Measurements from ENCODE around the gene SLC19A1.
A peak's percentile ranks its signal among the peaks of the same experiment; 100 is the strongest.

Gene SLC19A1

GRCh38 chr21:45486443-45487160 lies 55.6 kb downstream of the SLC19A1 start:
- Mint-ChIP-seq H3K4me1 (peaks cover 7% of the 10 kb centered on the region), H3K27ac (no peak overlapping the region), H3K4me3 (no peak overlapping the region), H3K36me3 (peaks cover 6% of the 10 kb centered on the region), H3K9me3 (no peaks in the 10 kb centered on the region)
- ATAC-seq, result no peak
- no peak for DNase-seq (ENCODE audit: low spot score in 2 of 2)

- H3K36me3 Mint-ChIP-seq, result peaks cover 6% of the 10 kb centered on the region
- peaks cover 7% of the 10 kb centered on the region for H3K4me1 Mint-ChIP-seq
- ATAC-seq, result no peak
- no peak overlapping the region for H3K4me3 Mint-ChIP-seq
- no peak for DNase-seq (ENCODE audit: low spot score in 2 of 2)
- no peaks in the 10 kb centered on the region for H3K9me3 Mint-ChIP-seq
- no peak overlapping the region for H3K27ac Mint-ChIP-seq
Observed at GRCh38 chr21:45485686-45486442, 56.4 kb downstream of the SLC19A1 start.

GRCh38 chr21:45484318-45484717 lies 57.9 kb downstream of the SLC19A1 start:
- no peak for ATAC-seq
- H3K9me3 Mint-ChIP-seq, result no peaks in the 10 kb centered on the region
- H3K4me1 Mint-ChIP-seq, result peaks cover 11% of the 10 kb centered on the region
- H3K36me3 Mint-ChIP-seq, result peaks cover 6% of the 10 kb centered on the region
- no peak overlapping the region for H3K27ac Mint-ChIP-seq
- H3K4me3 Mint-ChIP-seq, result no peak overlapping the region
- DNase-seq (ENCODE audit: low spot score in 2 of 2), result no peak

GRCh38 chr21:45482899-45483821 lies 59.1 kb downstream of the SLC19A1 start:
- H3K4me3 Mint-ChIP-seq, result peak overlapping the region; percentile 54
- ATAC-seq (peak; percentile 22), DNase-seq (ENCODE audit: low spot score in 2 of 2) (peak in 1 of 2 donors; percentile 62)
- peaks cover 6% of the 10 kb centered on the region for H3K36me3 Mint-ChIP-seq
- peak overlapping the region; percentile 86 for H3K27ac Mint-ChIP-seq
- peaks cover 20% of the 10 kb centered on the region for H3K4me1 Mint-ChIP-seq
- no peaks in the 10 kb centered on the region for H3K9me3 Mint-ChIP-seq

GRCh38 chr21:45481977-45482898 lies 60.0 kb downstream of the SLC19A1 start:
- Mint-ChIP-seq H3K9me3 (no peaks in the 10 kb centered on the region), H3K4me1 (peaks cover 25% of the 10 kb centered on the region), H3K27ac (peak overlapping the region; percentile 86), H3K36me3 (peaks cover 6% of the 10 kb centered on the region), H3K4me3 (peak overlapping the region; percentile 54)
- ATAC-seq (no peak), DNase-seq (ENCODE audit: low spot score in 2 of 2) (no peak)

GRCh38 chr21:45481566-45481965 lies 60.7 kb downstream of the SLC19A1 start:
- no peak for DNase-seq (ENCODE audit: low spot score in 2 of 2)
- ATAC-seq, result no peak
- peaks cover 6% of the 10 kb centered on the region for H3K36me3 Mint-ChIP-seq
- H3K27ac Mint-ChIP-seq, result no peak overlapping the region
- H3K4me3 Mint-ChIP-seq, result no peak overlapping the region
- no peaks in the 10 kb centered on the region for H3K9me3 Mint-ChIP-seq
- peaks cover 25% of the 10 kb centered on the region for H3K4me1 Mint-ChIP-seq

GRCh38 chr21:45480701-45481500 lies 61.3 kb downstream of the SLC19A1 start:
- DNase-seq (ENCODE audit: low spot score in 2 of 2), result no peak
- H3K4me3 Mint-ChIP-seq, result no peak overlapping the region
- peaks cover 6% of the 10 kb centered on the region for H3K36me3 Mint-ChIP-seq
- no peak for ATAC-seq
- peaks cover 25% of the 10 kb centered on the region for H3K4me1 Mint-ChIP-seq
- no peak overlapping the region for H3K27ac Mint-ChIP-seq
- H3K9me3 Mint-ChIP-seq, result no peaks in the 10 kb centered on the region

- DNase-seq (ENCODE audit: low spot score in 2 of 2), result no peak
- no peak for ATAC-seq
- Mint-ChIP-seq H3K36me3 (peaks cover 6% of the 10 kb centered on the region), H3K4me1 (peaks cover 25% of the 10 kb centered on the region), H3K9me3 (no peaks in the 10 kb centered on the region), H3K27ac (peak overlapping the region; percentile 35), H3K4me3 (peak overlapping the region; percentile 12)
Observed at GRCh38 chr21:45479691-45480675, 62.3 kb downstream of the SLC19A1 start.

GRCh38 chr21:45478816-45479669 lies 63.2 kb downstream of the SLC19A1 start:
- no peak for DNase-seq (ENCODE audit: low spot score in 2 of 2)
- peak overlapping the region; percentile 75 for H3K4me3 Mint-ChIP-seq
- peaks cover 20% of the 10 kb centered on the region for H3K4me1 Mint-ChIP-seq
- H3K27ac Mint-ChIP-seq, result peak overlapping the region; percentile 90
- H3K9me3 Mint-ChIP-seq, result no peaks in the 10 kb centered on the region
- H3K36me3 Mint-ChIP-seq, result peaks cover 6% of the 10 kb centered on the region
- ATAC-seq, result no peak

GRCh38 chr21:45478115-45478801 lies 64.0 kb downstream of the SLC19A1 start:
- ATAC-seq (peak; percentile 79), DNase-seq (ENCODE audit: low spot score in 2 of 2) (peak; percentile 72 to 87)
- Mint-ChIP-seq H3K4me1 (peaks cover 18% of the 10 kb centered on the region), H3K27ac (peak overlapping the region; percentile 90), H3K4me3 (peak overlapping the region; percentile 75), H3K9me3 (no peaks in the 10 kb centered on the region), H3K36me3 (no peaks in the 10 kb centered on the region)

- Mint-ChIP-seq H3K27ac (peak overlapping the region; percentile 90), H3K36me3 (no peaks in the 10 kb centered on the region), H3K4me3 (peak overlapping the region; percentile 75), H3K9me3 (no peaks in the 10 kb centered on the region), H3K4me1 (peaks cover 18% of the 10 kb centered on the region)
- no peak for DNase-seq (ENCODE audit: low spot score in 2 of 2)
- ATAC-seq, result no peak
Observed at GRCh38 chr21:45477176-45478114, 64.8 kb downstream of the SLC19A1 start.
